COR-L47 (cell line): ENCODE data around the gene R3HCC1L.

Experiments
- DNase-seq: peaks from one replicate; lab custom pipeline; 2025; lab: John Stamatoyannopoulos, UW

The R3HCC1L gene

DNA sequence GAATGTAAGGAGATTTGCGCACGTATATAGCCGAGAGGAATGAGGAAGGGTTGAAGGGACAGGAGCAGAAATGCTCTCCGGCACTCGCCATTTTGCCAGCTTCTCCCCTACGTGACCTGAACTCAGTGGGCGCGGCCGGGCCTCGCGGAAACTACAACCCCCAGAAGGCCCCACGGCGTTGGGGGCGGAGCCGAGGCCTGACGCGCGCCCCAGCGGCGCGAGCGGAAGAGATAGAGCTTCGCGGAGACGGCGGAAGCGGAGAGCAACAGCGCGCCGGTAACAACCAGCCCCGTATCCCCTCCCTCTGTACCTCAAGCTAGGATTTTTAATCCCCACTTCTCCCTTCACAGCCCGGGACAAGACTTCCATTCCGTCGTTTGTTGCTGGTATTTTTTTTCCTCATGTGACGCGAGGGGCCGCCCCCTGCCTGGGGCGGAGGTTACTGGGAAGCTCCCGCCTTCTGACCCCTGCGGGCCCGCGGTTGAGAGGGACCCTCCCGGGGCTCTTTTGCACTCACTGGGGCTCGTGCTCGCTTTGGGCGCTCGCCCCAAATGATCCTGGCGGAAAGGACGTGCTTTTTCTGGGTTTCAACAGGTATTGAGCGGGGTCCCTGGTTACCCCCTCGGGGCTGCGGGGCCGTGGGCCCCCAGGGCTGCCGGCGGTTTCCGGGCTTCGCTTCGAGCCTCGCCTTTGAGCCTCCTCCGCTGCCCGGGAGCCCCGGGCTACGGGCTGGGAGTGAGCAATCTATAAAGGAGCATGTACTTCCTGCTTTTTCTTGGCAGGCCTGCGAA is at the start of gene R3HCC1L:
TSS of gene R3HCC1L (plus strand) at position 227 of the 791 bp plus-strand sequence. CDS start 73,458 bp downstream, outside the sequence.
- peak; percentile 63 for DNase-seq

DNA sequence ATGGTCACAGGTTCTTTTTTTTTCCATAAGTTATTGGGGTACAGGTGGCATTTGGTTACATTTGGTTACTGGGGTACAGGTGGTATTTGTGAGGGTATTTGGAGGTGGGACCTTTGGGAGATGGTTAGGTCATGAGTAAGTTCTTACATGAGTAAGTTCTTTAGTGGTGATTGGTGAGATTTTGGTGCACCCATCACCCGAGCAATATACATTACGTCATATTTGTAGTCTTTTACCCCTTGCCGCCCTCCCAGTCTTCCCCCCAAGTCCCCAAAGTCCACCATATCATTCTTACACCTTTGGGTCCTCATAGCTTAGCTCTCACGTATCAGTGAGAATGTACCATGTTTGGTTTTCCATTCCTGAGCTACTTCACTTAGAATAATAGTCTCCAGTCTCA is 49.2 kb upstream of the R3HCC1L start:
- no peak for DNase-seq

DNA sequence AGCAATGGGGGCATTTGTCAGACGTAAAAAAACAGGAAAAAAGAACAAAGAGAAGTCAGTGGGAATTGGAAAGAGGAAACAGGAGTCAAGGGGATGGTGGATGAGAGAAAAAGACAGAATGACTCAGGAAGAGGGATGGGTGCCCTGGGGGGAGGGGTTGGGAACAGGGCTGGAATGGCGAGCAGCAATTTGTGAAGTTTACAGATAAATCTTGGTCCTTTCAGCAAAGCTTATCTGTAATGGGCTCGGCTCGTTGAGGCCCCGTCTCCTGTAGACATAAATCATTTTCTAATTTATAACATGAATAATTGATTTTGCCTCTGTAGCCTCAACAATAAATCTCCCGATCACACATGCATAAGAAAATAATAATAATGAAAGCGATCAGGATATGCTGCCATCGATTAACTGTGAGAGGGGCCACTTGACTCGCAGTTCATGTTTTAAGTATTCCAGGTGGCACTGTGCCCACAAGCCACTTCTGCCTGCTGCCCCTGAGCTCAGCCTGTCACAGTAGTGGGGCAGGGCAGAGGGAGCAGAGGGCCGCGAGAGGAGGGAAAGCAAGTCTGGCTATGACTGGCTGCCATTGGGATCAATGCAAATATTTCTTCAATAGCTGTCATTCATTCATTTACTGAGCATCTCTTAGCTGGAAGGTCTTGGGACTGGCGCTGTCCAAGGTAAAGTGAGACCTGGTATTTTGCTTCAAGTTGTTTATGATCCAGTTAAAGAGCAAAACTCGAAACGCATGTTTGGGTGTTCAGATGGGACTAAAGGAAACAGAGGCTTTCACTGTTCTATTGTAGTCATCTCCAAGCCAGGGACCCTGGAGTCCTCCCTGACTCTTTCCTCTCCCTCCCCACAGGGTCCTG is 47.4 kb upstream of the R3HCC1L start:
- DNase-seq = no peak

DNA sequence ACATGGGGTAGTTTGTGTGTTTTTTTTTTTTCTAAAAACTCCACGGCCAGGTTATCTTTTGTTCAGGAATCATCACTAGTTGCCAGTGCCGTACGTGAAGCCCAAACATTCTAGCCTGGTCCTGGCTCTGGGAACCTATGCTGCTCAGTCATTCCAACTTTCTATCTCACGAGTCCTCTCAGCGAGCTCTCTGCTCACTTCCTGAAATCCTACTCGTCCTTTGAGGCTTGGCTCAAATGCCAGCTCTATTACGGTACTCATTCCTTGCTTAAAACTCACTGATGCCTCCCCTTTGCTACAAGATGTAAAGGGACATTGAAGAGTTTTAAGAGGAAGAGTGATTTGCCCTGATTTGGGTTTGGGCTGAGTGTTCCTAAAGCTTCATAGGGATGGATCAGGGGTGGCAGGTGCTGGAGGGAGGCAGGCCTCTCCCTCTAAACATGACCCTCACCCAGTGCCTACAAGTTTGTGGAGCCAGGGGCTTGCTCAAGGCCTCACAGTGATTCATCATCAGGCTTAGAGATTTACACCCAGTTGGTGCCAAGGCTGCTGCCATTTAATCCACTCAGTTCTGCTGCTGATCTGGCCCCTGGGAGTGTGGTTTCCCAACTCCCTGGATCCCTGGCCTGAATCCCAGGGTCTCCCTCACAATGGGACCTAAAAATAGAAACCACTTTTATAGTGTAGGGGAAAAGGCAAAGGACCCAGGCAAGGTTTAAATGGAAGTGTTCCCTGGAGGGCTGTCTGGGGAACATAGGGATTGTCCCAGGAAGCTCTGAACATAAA is 46.1 kb upstream of the R3HCC1L start:
- DNase-seq = no peak

DNA sequence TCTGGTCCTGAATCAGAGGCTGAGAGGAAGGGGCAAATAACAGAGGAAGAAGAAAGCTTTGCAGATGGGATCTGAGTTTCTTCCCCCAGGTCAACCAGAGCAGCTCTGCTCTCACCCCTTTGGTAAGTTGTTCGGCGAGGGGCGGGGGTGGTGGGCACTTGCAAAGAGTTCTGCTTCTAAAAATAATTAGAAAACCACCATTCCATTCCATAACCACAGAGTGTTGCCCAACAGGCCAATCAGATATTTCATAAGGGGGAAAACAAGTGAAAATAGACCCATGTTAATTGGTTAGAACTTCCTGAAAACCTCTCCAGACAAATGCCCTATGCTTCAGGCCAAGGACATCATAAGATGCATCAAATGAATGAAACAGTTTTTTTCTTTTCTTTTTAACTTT is 43.6 kb upstream of the R3HCC1L start:
- no peak for DNase-seq

DNA sequence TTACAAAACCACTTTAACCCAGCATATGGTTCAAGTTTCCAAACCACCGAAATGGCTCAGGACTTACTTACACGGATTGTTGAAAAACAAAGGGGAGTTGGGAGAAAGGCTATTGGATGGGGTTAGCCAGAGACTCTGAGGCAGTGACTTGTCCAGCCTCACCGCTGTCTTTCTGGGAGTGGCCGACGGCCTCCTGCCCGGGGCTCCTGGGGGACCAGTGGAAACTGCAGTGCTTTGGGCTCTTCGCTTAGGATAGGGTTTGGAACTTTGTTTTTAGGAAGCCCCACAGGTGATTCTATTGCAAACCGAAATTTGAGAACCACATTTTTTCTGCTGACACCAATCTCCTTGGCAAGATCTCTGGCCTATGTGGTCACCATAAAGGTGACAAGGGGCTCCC is 38.1 kb upstream of the R3HCC1L start:
- no peak for DNase-seq

DNA sequence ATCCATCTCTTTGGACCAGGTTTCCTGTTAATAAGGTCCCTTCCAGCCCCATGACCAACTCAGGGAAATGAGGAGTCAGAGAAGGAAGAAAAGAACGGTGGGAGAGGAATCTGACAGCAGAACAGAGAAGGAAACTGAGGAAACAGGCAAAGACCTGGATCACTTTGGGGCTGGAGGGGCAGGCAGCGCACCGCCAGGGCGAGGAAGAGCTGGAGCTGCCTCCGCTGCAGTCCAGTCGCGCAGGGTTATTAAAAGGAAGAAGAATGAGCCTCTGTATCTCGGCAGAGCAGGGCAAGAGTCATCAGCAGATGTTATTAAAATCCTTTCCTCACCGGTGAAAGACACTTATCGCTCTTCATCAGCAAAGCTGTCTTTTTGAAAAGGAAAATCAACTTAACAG is 37.7 kb upstream of the R3HCC1L start:
- no peak for DNase-seq

DNA sequence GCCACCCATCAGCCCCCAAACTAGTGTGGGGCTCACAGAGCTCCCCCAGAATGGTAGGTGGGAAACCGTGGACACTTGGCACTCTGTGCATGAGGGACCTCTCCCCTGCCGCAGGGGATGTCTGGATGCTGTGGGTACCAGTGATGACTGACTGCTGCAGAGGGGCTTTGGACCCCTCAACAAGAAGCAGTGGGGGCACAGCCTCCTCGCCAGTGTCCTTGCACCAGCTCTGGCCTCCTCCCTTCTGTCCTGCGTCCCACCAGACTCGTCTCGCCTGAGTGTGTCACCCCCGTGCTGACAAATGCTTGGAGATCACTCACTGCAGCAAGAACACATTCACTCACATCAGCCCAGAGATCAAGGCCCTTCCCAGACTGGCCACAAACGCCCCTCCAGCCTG is 37.3 kb upstream of the R3HCC1L start:
- no peak for DNase-seq

DNA sequence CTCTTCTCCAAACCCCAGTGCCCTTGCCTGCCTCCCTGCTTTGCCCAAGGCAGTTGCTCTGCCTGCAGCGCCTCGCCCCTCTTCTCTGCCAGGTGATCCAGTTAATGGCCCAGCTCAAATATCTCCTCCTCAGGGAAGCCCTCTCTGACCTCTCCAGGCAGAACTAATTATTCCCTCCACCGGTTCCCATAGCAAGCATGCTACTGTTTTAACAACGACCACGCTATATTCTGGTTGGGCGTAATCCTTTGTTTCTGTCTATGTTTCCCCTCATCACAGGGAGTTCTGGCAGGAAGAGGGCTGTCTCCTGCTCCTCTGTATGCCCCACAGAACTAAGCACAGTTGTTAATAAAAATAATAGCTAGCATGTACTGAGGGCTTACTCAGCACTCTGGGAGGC is 36.8 kb upstream of the R3HCC1L start:
- DNase-seq = no peak

DNA sequence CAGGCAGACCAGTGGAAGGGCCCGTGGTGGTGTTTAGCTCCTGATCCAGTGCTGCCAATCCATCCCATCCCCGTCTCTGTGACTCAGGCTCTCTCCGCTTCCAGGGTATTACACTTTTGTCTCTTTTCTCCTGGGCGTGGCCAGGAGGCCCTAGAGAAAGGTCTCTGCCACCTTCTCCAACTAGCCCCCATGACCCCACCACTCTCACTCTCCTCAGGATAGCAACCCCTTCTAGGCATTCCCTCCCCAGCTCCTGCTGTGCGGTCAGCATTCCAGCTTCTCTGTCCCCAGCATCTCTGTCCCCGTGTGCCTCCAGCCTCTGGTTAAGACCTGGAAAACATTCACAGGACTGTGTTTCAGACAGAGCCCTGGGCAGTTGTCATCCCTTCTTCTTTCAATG is 36.2 kb upstream of the R3HCC1L start:
- DNase-seq = no peak

DNA sequence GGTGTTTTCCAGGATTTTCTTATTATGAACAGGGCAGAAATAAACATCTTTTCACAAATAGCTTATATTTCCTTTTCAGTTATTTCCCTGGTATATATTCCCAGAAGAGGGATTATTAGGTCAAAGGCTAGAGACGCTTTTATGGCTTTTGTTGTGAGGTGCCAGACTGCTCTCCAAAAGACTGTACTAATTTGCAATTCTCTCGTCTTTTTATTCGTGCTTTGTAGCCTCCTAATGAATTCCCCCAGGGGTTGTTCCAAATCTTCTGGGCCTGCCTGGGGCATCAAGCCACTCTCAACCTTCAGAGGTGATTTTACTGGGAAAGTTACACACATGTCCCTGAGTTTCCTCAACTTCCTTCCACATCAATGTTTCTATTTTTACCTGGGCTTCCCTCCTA is 34.0 kb upstream of the R3HCC1L start:
- no peak for DNase-seq

DNA sequence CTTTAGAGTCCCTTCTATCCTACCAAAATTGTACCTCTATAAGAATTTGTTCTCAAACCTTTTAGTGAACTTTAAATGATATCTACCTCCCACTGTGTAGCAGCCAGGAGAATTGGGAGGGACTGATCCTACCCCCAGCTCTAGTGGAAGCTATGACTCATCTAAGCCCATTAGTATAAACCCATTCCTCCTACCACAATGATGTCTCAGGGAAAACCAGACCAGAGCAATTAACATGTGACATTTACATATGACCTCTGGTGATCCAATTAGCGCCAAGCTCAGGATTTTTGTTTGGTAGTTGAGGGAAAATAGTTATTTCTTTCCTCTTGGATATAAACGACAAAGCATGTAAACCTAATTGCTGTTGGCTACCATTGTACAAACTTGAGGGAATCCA is 33.1 kb upstream of the R3HCC1L start:
- DNase-seq = no peak

DNA sequence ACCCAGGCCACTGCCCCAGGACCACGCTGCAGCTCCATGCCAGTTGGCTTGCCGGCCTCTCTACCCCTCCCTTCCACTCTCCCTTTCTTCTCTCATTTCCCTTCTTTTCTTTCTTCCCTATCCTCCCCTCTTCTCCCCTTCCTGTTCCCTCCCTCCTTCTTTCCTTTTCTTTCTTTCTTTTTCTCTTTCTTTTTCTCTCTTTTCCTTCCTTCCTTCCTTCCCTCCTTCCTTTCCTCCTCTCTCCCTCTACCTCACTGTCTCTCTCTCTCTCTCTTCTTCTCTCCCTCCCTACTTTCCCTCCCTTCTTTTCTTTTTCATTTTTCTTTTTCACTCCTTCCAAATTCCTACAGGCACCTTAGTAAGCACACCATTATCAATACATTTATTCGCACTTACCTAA is 30.3 kb upstream of the R3HCC1L start:
- DNase-seq = no peak

DNA sequence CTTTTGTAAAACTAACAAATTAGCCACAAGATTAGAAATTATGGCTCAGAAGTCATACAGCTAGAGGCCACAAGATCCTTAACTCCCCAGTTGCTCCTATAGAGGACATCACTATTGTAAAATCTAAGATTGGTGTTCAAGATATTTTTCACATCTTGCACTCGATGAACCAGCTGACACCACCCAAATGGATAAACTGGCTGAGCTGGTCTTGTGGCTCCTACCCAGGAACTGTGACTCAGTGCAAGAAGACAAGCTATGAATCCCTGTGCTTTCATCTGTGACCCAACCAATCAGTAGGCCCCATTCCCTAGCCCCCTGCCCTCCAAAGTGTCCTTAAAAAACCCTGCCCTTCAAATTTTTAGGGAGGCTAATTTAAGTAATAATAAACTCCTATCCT is 27.9 kb upstream of the R3HCC1L start:
- no peak for DNase-seq

DNA sequence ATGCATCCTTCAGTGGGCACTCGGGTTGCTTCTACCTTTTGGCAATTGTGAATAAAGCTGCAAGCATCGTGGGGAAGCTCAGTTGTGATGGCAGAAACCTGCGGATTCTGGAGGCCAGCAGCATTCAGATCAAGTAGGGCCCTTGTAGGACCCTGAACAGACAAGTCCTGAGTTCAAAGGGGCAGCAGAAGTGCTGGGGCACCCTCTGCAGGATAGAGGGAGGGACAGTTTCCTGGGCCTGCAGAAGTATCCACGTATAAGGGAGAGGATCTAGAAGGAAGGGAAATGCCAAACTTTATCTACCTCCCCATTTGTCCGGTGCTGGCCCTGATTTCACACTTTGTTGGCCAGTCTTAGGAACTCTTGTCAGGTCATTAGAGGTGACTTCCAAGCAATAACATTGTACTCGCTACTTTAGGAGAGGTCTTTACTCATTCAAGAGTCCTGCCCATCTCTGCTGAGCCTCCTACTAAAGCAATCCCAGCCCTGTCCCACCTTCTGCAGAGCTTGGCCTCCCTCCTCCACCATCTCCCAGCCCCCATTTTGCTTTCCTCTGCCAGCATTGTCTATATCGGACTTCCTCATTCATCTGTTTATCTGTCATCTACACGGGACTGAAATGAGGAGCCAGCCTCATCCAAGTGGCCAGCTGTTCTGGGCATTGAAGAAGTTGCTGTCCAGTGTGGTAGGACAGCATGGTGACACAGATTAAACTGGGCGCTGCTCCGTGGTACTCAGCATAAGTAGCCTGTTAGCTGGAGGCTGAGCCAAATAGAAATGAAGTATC is 26.6 kb upstream of the R3HCC1L start:
- no peak for DNase-seq

DNA sequence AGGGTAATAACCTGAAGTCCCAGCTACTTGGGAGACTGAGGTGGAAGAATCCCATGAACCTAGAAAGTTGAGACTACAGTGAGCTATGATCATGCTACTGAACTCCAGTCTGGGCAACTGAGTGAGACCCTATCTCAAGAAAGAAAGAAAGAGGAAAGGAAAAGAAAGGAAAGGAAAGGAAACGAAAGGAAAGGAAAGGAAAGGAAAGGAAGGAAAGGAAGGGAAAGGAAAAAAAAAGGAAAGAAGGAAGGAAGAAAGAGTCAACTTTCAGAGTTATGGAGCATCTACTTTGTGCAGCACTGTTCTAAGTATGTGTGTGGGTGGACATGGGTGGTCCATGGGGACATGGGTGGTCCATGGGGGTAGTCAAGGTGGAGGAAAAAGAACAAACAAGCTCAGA is 24.1 kb upstream of the R3HCC1L start:
- DNase-seq = no peak

DNA sequence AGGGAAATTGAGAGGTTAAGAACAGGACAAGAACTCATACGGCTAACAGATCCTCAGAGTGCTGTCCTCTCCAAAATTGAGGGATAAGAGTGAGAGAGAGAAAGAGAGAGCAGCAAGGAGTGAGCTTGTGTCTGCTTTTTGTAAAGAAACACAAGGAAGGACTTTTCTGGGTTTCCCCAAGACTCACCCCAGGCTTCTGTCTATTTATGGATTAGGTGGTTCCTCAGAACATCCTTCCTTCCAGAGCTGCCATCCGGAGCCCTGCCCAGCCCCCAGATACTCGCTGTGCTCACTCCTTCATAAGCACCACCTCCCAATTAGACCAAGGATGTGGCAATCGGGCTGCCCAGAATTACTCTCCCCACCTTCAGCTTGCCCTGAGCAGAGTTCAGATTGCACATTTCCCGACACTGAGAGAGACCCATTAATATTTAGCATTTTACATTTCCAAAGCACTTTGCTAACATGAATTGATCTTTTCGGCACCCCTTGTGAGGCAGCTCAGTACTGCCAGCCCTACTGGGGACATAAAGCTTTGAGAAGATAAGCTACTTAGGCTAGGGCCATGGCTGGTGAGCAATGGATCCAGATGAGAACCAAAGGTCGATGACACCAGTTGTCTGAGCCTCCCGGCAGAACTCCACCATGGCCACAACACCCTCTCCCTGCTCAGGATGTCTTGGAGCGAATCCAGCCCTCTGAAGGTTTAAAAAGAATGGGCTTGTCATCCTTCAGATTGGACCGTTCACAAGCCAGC is 19.2 kb upstream of the R3HCC1L start:
- no peak for DNase-seq

DNA sequence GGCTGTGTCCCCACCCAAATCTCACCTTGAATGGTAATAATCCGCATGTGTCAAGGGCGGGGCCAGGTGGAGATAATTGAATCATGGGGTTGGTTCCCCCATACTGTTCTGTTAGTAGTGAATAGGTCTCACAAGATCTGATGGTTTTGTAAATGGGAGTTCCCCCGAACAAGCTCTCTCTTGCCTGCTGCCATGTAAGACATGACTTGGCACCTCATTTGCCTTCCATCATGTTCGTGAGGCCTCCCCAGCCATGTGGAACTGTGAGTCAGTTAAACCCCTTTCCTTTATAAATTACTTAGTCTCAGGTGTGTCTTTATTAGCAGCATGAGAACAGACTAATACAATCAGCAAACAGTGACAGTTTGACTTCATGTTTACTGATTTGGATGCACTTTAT is 14.6 kb upstream of the R3HCC1L start:
- DNase-seq = no peak

DNA sequence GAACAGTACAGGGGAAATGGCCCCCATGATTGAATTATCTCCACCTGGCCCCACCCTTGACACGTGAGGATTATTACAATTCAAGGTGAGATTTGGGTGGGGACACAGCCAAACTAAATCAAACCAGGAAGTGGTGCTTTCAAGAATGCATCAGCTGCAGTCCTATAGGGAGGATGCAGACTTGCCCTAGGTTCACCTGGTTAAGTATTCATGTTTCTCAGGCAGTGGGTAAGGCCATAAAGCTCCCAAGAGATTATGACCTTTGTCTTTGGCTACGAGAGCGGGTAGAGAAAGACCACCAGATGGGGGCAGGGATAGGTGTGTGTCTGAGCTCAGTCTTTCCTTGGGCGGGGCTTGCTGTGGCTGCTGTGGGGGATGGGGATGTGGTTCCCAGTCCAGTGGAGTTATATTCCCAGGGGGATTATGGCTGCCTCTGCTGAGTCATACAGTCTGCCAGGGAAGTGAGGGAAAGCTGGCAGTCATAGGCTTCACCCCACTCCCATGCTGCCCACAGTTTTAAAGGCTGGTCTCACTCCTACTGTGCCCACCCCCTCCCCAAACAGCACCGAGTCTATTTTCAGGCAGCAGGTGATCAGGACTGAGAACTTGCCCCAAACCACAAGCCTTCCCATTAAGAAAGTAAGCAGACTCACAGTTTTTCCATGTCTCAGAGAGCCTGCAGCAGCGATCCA is 8.4 kb upstream of the R3HCC1L start:
- no peak for DNase-seq

DNA sequence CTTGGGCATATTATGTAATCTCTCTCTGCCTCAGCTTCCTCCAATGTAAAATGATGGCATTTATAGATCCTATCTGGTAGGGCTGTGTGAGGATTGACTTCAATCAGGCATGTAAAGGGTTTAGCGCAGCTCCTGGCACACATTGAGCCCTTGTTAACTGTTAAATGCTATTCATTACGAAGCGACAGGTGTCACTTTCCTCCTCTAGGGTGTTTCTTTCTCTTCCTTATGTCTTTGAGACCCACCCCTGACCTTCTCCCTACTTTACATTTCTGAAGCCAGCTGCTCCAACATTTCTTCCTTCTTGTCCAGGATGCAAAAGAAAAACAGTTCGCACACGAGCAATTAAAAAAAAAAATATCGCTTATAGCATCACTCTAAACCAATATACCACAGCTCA is 5.7 kb upstream of the R3HCC1L start:
- no peak for DNase-seq
